ENCODE results near the gene DNAJC4.

GRCh38 chr11:64237484-64237951 lies 7.2 kb downstream of the DNAJC4 start:
- TF ChIP-seq, protein P1, sequence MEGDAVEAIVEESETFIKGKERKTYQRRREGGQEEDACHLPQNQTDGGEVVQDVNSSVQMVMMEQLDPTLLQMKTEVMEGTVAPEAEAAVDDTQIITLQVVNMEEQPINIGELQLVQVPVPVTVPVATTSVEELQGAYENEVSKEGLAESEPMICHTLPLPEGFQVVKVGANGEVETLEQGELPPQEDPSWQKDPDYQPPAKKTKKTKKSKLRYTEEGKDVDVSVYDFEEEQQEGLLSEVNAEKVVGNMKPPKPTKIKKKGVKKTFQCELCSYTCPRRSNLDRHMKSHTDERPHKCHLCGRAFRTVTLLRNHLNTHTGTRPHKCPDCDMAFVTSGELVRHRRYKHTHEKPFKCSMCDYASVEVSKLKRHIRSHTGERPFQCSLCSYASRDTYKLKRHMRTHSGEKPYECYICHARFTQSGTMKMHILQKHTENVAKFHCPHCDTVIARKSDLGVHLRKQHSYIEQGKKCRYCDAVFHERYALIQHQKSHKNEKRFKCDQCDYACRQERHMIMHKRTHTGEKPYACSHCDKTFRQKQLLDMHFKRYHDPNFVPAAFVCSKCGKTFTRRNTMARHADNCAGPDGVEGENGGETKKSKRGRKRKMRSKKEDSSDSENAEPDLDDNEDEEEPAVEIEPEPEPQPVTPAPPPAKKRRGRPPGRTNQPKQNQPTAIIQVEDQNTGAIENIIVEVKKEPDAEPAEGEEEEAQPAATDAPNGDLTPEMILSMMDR (IDR thresholded peaks at IDR 0.05; ENCODE audit: poor library complexity) = no peak
- TF ChIP-seq EZH2phosphoT487 (IDR thresholded peaks at IDR 0.05; ENCODE audit: low read depth, severe bottlenecking, unreplicated experiment) (no peak), EZH2 (IDR thresholded peaks at IDR 0.05; ENCODE audit: borderline replicate concordance) (no peak)

Data from hepatocyte (in vitro differentiated cells).